ENCODE results near the gene TMEM256.

The TMEM256 gene

GRCh38 chr17:7429722-7430121 lies 25.8 kb upstream of the TMEM256 start:
- no peak for DNase-seq (ENCODE audit: low read depth)

GRCh38 chr17:7428557-7428956 lies 24.7 kb upstream of the TMEM256 start, which contains the start of gene SPEM3:
SPEM3 (plus strand) TSS chr17:7428857; CDS start chr17:7428903, 46 bp downstream.
- no peak for DNase-seq (ENCODE audit: low read depth)

- DNase-seq (ENCODE audit: low read depth): no peak
These were observed 23.7 kb upstream of the TMEM256 start for GRCh38 chr17:7427549-7427948.

- no peak for DNase-seq (ENCODE audit: low read depth)
These were observed 23.1 kb upstream of the TMEM256 start for GRCh38 chr17:7426896-7427489.

- DNase-seq (ENCODE audit: low read depth): no peak
These were observed 22.4 kb upstream of the TMEM256 start for GRCh38 chr17:7426203-7426863.

- no peak for DNase-seq (ENCODE audit: low read depth)
These were observed 21.9 kb upstream of the TMEM256 start for GRCh38 chr17:7425756-7426155.

- no peak for DNase-seq (ENCODE audit: low read depth)
These were observed 21.4 kb upstream of the TMEM256 start, which contains the start of gene SPEM2 for GRCh38 chr17:7425316-7425715. SPEM2 (plus strand) TSS chr17:7425616; CDS start chr17:7425689, 73 bp downstream.

GRCh38 chr17:7423679-7424078 lies 19.8 kb upstream of the TMEM256 start:
- no peak for DNase-seq (ENCODE audit: low read depth)

- DNase-seq (ENCODE audit: low read depth): no peak
These were observed 17.3 kb upstream of the TMEM256 start for GRCh38 chr17:7421186-7421585.

- DNase-seq (ENCODE audit: low read depth): no peak
These were observed 16.1 kb upstream of the TMEM256 start, which contains the start of gene SPEM1 for GRCh38 chr17:7419819-7420610. SPEM1 (plus strand) TSS chr17:7420324; CDS start chr17:7420385, 61 bp downstream.

GRCh38 chr17:7418472-7419152 lies 14.7 kb upstream of the TMEM256 start:
- DNase-seq (ENCODE audit: low read depth): no peak

- no peak for DNase-seq (ENCODE audit: low read depth)
These were observed 13.3 kb upstream of the TMEM256 start for GRCh38 chr17:7417056-7417655.

GRCh38 chr17:7416323-7416722 lies 12.4 kb upstream of the TMEM256 start:
- DNase-seq (ENCODE audit: low read depth): no peak

GRCh38 chr17:7415784-7416183 lies 11.9 kb upstream of the TMEM256 start:
- DNase-seq (ENCODE audit: low read depth): no peak

- no peak for DNase-seq (ENCODE audit: low read depth)
These were observed 10.9 kb upstream of the TMEM256 start for GRCh38 chr17:7414837-7415236.

GRCh38 chr17:7413346-7413985 lies 9.6 kb upstream of the TMEM256 start:
- no peak for DNase-seq (ENCODE audit: low read depth)

- DNase-seq (ENCODE audit: low read depth): no peak
These were observed 7.5 kb upstream of the TMEM256 start for GRCh38 chr17:7411427-7411750.

GRCh38 chr17:7410634-7411426 lies 6.9 kb upstream of the TMEM256 start:
- DNase-seq (ENCODE audit: low read depth): no peak

- DNase-seq (ENCODE audit: low read depth): no peak
These were observed 5.8 kb upstream of the TMEM256 start for GRCh38 chr17:7409716-7410115.

GRCh38 chr17:7408863-7409262 lies 5.0 kb upstream of the TMEM256 start:
- no peak for DNase-seq (ENCODE audit: low read depth)

- DNase-seq (ENCODE audit: low read depth): no peak
These were observed 4.4 kb upstream of the TMEM256 start for GRCh38 chr17:7408252-7408727.
